HepG2 (cell line): Measurements from ENCODE around the gene MCFD2. TPM values are rescaled to one million over a fixed set of nuclear protein-coding genes. Genes with fewer than 3 reads are reported as not detected.
A peak's percentile ranks its signal among the peaks of the same experiment; 100 is the strongest.

Experiments used
- ATAC-seq: fragments of 200-7000 bp; cut with Tn5 transposase; 3 replicates; pipeline ENCODE4 v1.9.1; 2020; ENCODE audit warnings: mild to moderate bottlenecking, moderate library complexity
- BruUV-seq: library from RNA; stranded (reverse); fragments of 400-500 nt; replicated peaks from 2 replicates; lab custom pipeline; 2021; lab: Mats Ljungman, UMichigan
- CTCF ChIA-PET: fragments of 300-600 bp; formaldehyde crosslinking; extraction: SDS; loops from one replicate; lab custom pipeline; 2021; ENCODE audit warnings: low total read pairs, inconsistent platforms, low intra/inter-chr PET ratio; lab: Yijun Ruan, JAX
- POLR2A ChIA-PET: fragments of 350-600 bp; sonication (Branson Sonifier 250); formaldehyde crosslinking; loops from one replicate; lab custom pipeline; 2020; ENCODE audit warnings: antibody characterized with exemption, inconsistent platforms; lab: Yijun Ruan, JAX
- DNase-seq: peaks from one replicate; pipeline ENCODE4 v3.0.0-alpha.2; 2015; ENCODE audit warnings: low spot score
- FAIRE-seq: peaks from 3 replicates; lab custom pipeline; 2011; peaks lifted over from hg19 to GRCh38; lab: Jason Lieb, UNC
- H2AFZ ChIP-seq: one replicate; pipeline ENCODE4 v1.6.1; 2011; ENCODE audit warnings: low read length, inconsistent platforms
- H3K27ac ChIP-seq: fragments of 300-600 bp; 3 replicates; pipeline ENCODE4 v1.8.0; 2011; ENCODE audit warnings: mixed run types, mild to moderate bottlenecking, mixed read lengths, low read length, inconsistent platforms; ENCODE audit not compliant: insufficient read depth; ENCODE audit errors: extremely low read length
- H3K27me3 ChIP-seq, 2 experiments: fragments of 200-600 bp in 1 of 2; 2 replicates in 1 of 2; 3 replicates in 1 of 2; pipeline versions ENCODE4 v1.6.0 to v1.8.0; 2011; ENCODE audit warnings: low read length in 2 of 2, mild to moderate bottlenecking in 2 of 2, moderate library complexity in 2 of 2, inconsistent platforms in 1 of 2; ENCODE audit not compliant: insufficient read depth in 2 of 2, control insufficient read depth in 1 of 2
- H3K36me3 ChIP-seq, 2 experiments: fragments of 200-600 bp in 1 of 2; replicated peaks in 1 of 2; 2 replicates in 1 of 2; 3 replicates in 1 of 2; pipeline versions ENCODE4 v1.5.1 to v1.8.0; 2011; ENCODE audit warnings: low read length in 2 of 2, inconsistent platforms in 1 of 2; ENCODE audit not compliant: insufficient read depth in 2 of 2, control insufficient read depth in 1 of 2
- H3K4me1 ChIP-seq: 2 replicates; pipeline ENCODE4 v1.5.1; 2012; ENCODE audit warnings: low read length, inconsistent platforms; ENCODE audit not compliant: insufficient read depth
- H3K4me2 ChIP-seq: 2 replicates; pipeline ENCODE4 v1.6.0; 2011; ENCODE audit warnings: low read depth, low read length, inconsistent platforms
- H3K4me3 ChIP-seq, 3 experiments: fragments of 200-600 bp in 1 of 3; sonication (generic), shearing (Covaris generic) in 1 of 3; replicated peaks in 1 of 3; 2 replicates each; pipeline ENCODE4 v1.5.1; 2011 to 2016; ENCODE audit warnings: low read length in 3 of 3, inconsistent platforms in 2 of 3, low read depth in 2 of 3, mild to moderate bottlenecking in 2 of 3, control low read depth in 1 of 3, mixed read lengths in 1 of 3; ENCODE audit not compliant: insufficient read depth in 1 of 3
- H3K79me2 ChIP-seq: one replicate; pipeline ENCODE4 v1.6.1; 2011; ENCODE audit warnings: low read length, inconsistent platforms; ENCODE audit not compliant: insufficient read depth
- H3K9ac ChIP-seq: 2 replicates; pipeline ENCODE4 v1.6.0; 2011; ENCODE audit warnings: mild to moderate bottlenecking, low read depth, low read length, inconsistent platforms; ENCODE audit not compliant: insufficient read depth
- H3K9me3 ChIP-seq: 2 replicates; pipeline ENCODE4 v1.5.1; 2012; ENCODE audit warnings: mild to moderate bottlenecking, low read length
- H4K20me1 ChIP-seq: 2 replicates; pipeline ENCODE4 v1.6.0; 2011; ENCODE audit warnings: inconsistent platforms, mild to moderate bottlenecking, low read length, moderate library complexity; ENCODE audit not compliant: insufficient read depth
- AGO1 ChIP-seq: fragments of 200-400 bp; formaldehyde crosslinking; IDR thresholded peaks from 2 replicates; pipeline ENCODE4 v1.6.1; 2017; ENCODE audit warnings: mild to moderate bottlenecking, low read depth, low read length, moderate library complexity; ENCODE audit not compliant: poor library complexity, severe bottlenecking
- HNRNPUL1 ChIP-seq: fragments of 200-400 bp; formaldehyde crosslinking; IDR thresholded peaks from 2 replicates; pipeline ENCODE4 v1.6.1; 2017; ENCODE audit warnings: low read depth, mild to moderate bottlenecking, low read length, moderate library complexity
- JUNB ChIP-seq: sonication (generic); formaldehyde crosslinking; IDR thresholded peaks from 2 replicates; pipeline ENCODE4 v1.8.0; 2022; ENCODE audit warnings: missing genetic modification reagents, mild to moderate bottlenecking, borderline replicate concordance
- MAX ChIP-seq: IDR thresholded peaks from 2 replicates; pipeline ENCODE4 v1.6.1; 2012; ENCODE audit warnings: inconsistent platforms
- NFE2L1 ChIP-seq: sonication (generic); formaldehyde crosslinking; IDR thresholded peaks from 2 replicates; pipeline ENCODE4 v1.4.0; 2020; ENCODE audit warnings: missing genetic modification reagents, mild to moderate bottlenecking, borderline replicate concordance
- NFKB2 ChIP-seq: sonication (generic); formaldehyde crosslinking; IDR thresholded peaks from 2 replicates; pipeline ENCODE4 v1.4.0; 2020; ENCODE audit warnings: missing genetic modification reagents, borderline replicate concordance
- RCOR2 ChIP-seq: IDR thresholded peaks from 2 replicates; pipeline ENCODE4 v1.6.1; 2016; ENCODE audit warnings: missing biosample characterization, missing genetic modification reagents
- RORA ChIP-seq: sonication (generic); formaldehyde crosslinking; IDR thresholded peaks from 2 replicates; pipeline ENCODE4 v1.5.0; 2020; ENCODE audit warnings: mild to moderate bottlenecking, missing genetic modification reagents, moderate library complexity
- RXRB ChIP-seq: IDR thresholded peaks from 2 replicates; pipeline ENCODE4 v1.6.1; 2016; ENCODE audit warnings: borderline replicate concordance, missing genetic modification reagents, missing compliant biosample characterization
- SCMH1 ChIP-seq: sonication (generic); formaldehyde crosslinking; IDR thresholded peaks from 2 replicates; pipeline ENCODE4 v1.9.0; 2021; ENCODE audit warnings: missing genetic modification reagents, mild to moderate bottlenecking, borderline replicate concordance
- SRY ChIP-seq: sonication (generic); formaldehyde crosslinking; IDR thresholded peaks from 2 replicates; pipeline ENCODE4 v1.8.0; 2022; ENCODE audit warnings: mild to moderate bottlenecking, missing genetic modification reagents
- SSRP1 ChIP-seq: IDR thresholded peaks from 2 replicates; pipeline ENCODE4 v1.6.1; 2016; ENCODE audit warnings: control low read depth
- ZMYM3 ChIP-seq: sonication (generic); formaldehyde crosslinking; IDR thresholded peaks from 2 replicates; pipeline ENCODE4 v1.5.1; 2020; ENCODE audit warnings: mild to moderate bottlenecking, missing genetic modification reagents
- ZMYM4 ChIP-seq: sonication (generic); formaldehyde crosslinking; IDR thresholded peaks from 2 replicates; pipeline ENCODE4 v1.8.1; 2023; ENCODE audit warnings: mild to moderate bottlenecking, missing genetic modification reagents
- ZNF335 ChIP-seq: sonication (generic); formaldehyde crosslinking; IDR thresholded peaks from 2 replicates; pipeline ENCODE4 v1.4.0; 2020; ENCODE audit warnings: missing genetic modification reagents
- ZNF430 ChIP-seq: sonication (generic); formaldehyde crosslinking; IDR thresholded peaks from 2 replicates; pipeline ENCODE4 v1.9.0; 2021; ENCODE audit warnings: mild to moderate bottlenecking, missing genetic modification reagents
- ZNF570 ChIP-seq: sonication (generic); formaldehyde crosslinking; IDR thresholded peaks from 2 replicates; pipeline ENCODE4 v1.4.0; 2020; ENCODE audit warnings: mild to moderate bottlenecking, missing genetic modification reagents, borderline replicate concordance
- ZNF687 ChIP-seq: sonication (generic); formaldehyde crosslinking; IDR thresholded peaks from 2 replicates; pipeline ENCODE4 v1.5.1; 2020; ENCODE audit warnings: mild to moderate bottlenecking, missing genetic modification reagents, moderate library complexity
- WGBS: methylation state at CpG from one replicate; pipeline ENCODE4 v1.1.6; 2017; ENCODE audit warnings: low lambda C conversion rate; 5-methylcytosine and 5-hydroxymethylcytosine counted together
- in situ Hi-C: cut with HindIII; loops from 2 replicates; pipeline ENCODE4 v1.10.0; 2017; ENCODE audit warnings: low pct_unique_long_range_greater_than_20kb; ENCODE audit not compliant: extremely low pct_ligation_motif_present
- intact Hi-C: fragments of 100-400 bp; cut with micrococcal nuclease; formaldehyde crosslinking; loops from one replicate; pipeline ENCODE4 v1.10.0; 2022; ENCODE audit not compliant: unreplicated experiment
- polyA plus RNA-seq, 8 experiments: library from polyadenylated mRNA; depleted of rRNA in 3 of 8; stranded (reverse) in 7 of 8; unstranded in 1 of 8; fragments of >200 nt; fragmentation: Illumina TruSeq in 4 of 8; extraction: Trizol in 4 of 8; gene quantifications; 2 replicates each; pipeline versions ENCODE4 v1.2.1 to v1.2.3, GENCODE V29; 2011 to 2016; ENCODE audit warnings: low read depth in 4 of 8, missing spikeins in 1 of 8, mixed read lengths in 1 of 8; ENCODE audit not compliant: insufficient read depth in 1 of 8
- total RNA-seq, 5 experiments: library from RNA; depleted of rRNA; stranded (reverse); fragments of >200 nt; fragmentation: Illumina TruSeq; extraction: Trizol; gene quantifications; 2 replicates each; pipeline ENCODE4 v1.2.3, GENCODE V29; 2016; ENCODE audit warnings: low read depth in 1 of 5
- TF ChIP-seq, protein P1 (sequence below): IDR thresholded peaks from 2 replicates; pipeline ENCODE4 v1.6.1; 2016; ENCODE audit warnings: missing biosample characterization, missing genetic modification reagents, low read depth

MCFD2 gene
- total and polyA plus RNA-seq, 2 of the 13 experiments (the other 11 are each of a cell fraction or from before 2014, with no cell fraction given): 183 to 232 TPM

- no peak overlapping the region for H3K4me2 ChIP-seq
- no peak overlapping the region for H3K9ac ChIP-seq
- H4K20me1 ChIP-seq: no peaks in the 10 kb centered on the region
- in situ Hi-C loops: no loop called here
- ATAC-seq (no peak), DNase-seq (no peak), FAIRE-seq (peak; percentile 28)
- no peaks in the 10 kb centered on the region for H3K4me1 ChIP-seq
- BruUV-seq: no TSS peak
- no peak overlapping the region for H3K27ac ChIP-seq
- intact Hi-C loops: no loop called here
- ChIA-PET CTCF (no interaction called here), POLR2A (no interaction called here)
- no peaks in the 10 kb centered on the region for H3K79me2 ChIP-seq
- 79% methylated on average over 3 of the region's 3 CpGs for WGBS
- no peak overlapping the region for H2AFZ ChIP-seq
- no peaks in the 10 kb centered on the region for H3K9me3 ChIP-seq
- no peaks in the 10 kb centered on the region for H3K27me3 ChIP-seq
- TF ChIP-seq RCOR2 (CRISPR knock-in tag) (no peak), JUNB (no peak), RORA (CRISPR knock-in tag) (no peak), ZNF687 (CRISPR knock-in tag) (no peak), SSRP1 (CRISPR knock-in tag) (no peak), NFE2L1 (CRISPR knock-in tag) (no peak), ZMYM3 (CRISPR knock-in tag) (no peak), ZMYM4 (no peak), RXRB (no peak), SRY (CRISPR knock-in tag) (no peak), NFKB2 (CRISPR knock-in tag) (no peak), AGO1 (no peak), ZNF430 (no peak), HNRNPUL1 (no peak), MAX (no peak), ZNF335 (CRISPR knock-in tag) (no peak), SCMH1 (CRISPR knock-in tag) (no peak), ZNF570 (CRISPR knock-in tag) (no peak)
- TF ChIP-seq, protein P1, sequence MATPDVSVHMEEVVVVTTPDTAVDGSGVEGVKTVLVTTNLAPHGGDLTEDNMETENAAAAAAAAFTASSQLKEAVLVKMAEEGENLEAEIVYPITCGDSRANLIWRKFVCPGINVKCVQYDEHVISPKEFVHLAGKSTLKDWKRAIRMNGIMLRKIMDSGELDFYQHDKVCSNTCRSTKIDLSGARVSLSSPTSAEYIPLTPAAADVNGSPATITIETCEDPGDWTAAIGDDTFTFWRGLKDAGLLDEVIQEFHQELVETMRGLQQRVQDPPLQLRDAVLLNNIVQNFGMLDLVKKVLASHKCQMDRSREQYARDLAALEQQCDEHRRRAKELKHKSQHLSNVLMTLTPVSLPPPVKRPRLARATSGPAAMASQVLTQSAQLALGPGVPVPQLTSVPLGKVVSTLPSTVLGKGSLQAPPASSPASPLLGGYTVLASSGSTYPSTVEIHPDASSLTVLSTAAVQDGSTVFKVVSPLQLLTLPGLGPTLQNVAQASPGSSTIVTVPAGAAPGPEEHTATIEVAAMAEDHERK (CRISPR knock-in tag): no peak
- H3K36me3 ChIP-seq: peaks cover 2 to 9% of the 10 kb centered on the region in 2 experiments; a peak in 2 of 5 replicates
- no peak overlapping the region for H3K4me3 ChIP-seq
These were observed 15.2 kb downstream of the MCFD2 start for GRCh38 chr2:46900381-46900780.
